ENCODE results near the gene PCNX2.

- TF ChIP-seq CTCF (optimal IDR thresholded peaks at IDR 0.05 in 1 of 3, IDR thresholded peaks at IDR 0.05 in 1 of 3, conservative IDR thresholded peaks at IDR 0.05 in 1 of 3; ENCODE audit: extremely low read depth in 1 of 3, insufficient read depth in 2 of 3, low read length in 3 of 3): no peak
- TF ChIP-seq EZH2 (IDR thresholded peaks at IDR 0.05; ENCODE audit: low read length): no peak
Measured at GRCh38 chr1:232954594-232955365, 340.7 kb downstream of the PCNX2 start.
